Measurements from ENCODE around the gene MCM5.
A peak's percentile ranks its signal among the peaks of the same experiment; 100 is the strongest.

GRCh38 chr22:35380537-35381423, 19.2 kb upstream of the MCM5 start, which contains the start of gene HMOX1:
- TF ChIP-seq CTCF (IDR thresholded peaks at IDR 0.05) (peak in 2 of 6 experiments; percentile 4 to 46), POLR2A (IDR thresholded peaks at IDR 0.05) (peak; percentile 88 to 92)
